A673 (cell line): ENCODE measurements around the gene MAFF. TPM values are rescaled to one million over a fixed set of nuclear protein-coding genes. Genes with fewer than 3 reads are reported as not detected.

Source experiments
- BruUV-seq: library from RNA; stranded (reverse); fragments of 400-500 nt; replicated peaks from 2 replicates; lab custom pipeline; 2021; lab: Mats Ljungman, UMichigan
- CTCF ChIA-PET: fragments of 300-600 bp; sonication (Branson Sonifier 250); formaldehyde crosslinking; loops from one replicate; lab custom pipeline; 2022; ENCODE audit warnings: antibody characterized with exemption; lab: Charles Lee
- POLR2A ChIA-PET: fragments of 300-600 bp; sonication (Branson Sonifier 250); formaldehyde crosslinking; loops from one replicate; lab custom pipeline; 2022; ENCODE audit warnings: antibody characterized with exemption; ENCODE audit not compliant: low non-redundant PET; lab: Charles Lee
- DNase-seq: peaks from one replicate; pipeline ENCODE4 v3.0.0-alpha.2; 2015; ENCODE audit warnings: low spot score
- H3K27ac ChIP-seq: fragments of 200-600 bp; sonication (generic); 2 replicates; pipeline ENCODE4 v1.5.1; 2016; ENCODE audit warnings: mixed run types, low read depth, mild to moderate bottlenecking, mixed read lengths, antibody characterized with exemption, low read length; ENCODE audit not compliant: poor library complexity, severe bottlenecking
- H3K27me3 ChIP-seq: fragments of 200-600 bp; sonication (generic); replicated peaks from 2 replicates; pipeline ENCODE4 v1.6.1; 2017; ENCODE audit warnings: mixed run types, low read depth, mild to moderate bottlenecking, mixed read lengths, antibody characterized with exemption, low read length; ENCODE audit not compliant: insufficient read depth, poor library complexity
- H3K36me3 ChIP-seq: fragments of 200-600 bp; sonication (generic); 2 replicates; pipeline ENCODE4 v1.6.1; 2016; ENCODE audit warnings: mixed run types, mild to moderate bottlenecking, mixed read lengths, antibody characterized with exemption, low read length; ENCODE audit not compliant: insufficient read depth, poor library complexity, severe bottlenecking
- H3K4me1 ChIP-seq: fragments of 200-600 bp; sonication (generic); 2 replicates; pipeline ENCODE4 v1.6.1; 2017; ENCODE audit warnings: mixed run types, mild to moderate bottlenecking, mixed read lengths, antibody characterized with exemption, low read length; ENCODE audit not compliant: insufficient read depth, poor library complexity, severe bottlenecking
- H3K4me3 ChIP-seq: fragments of 200-600 bp; sonication (generic); 2 replicates; pipeline ENCODE4 v1.5.1; 2016; ENCODE audit warnings: low read depth, mixed run types, mild to moderate bottlenecking, mixed read lengths, low read length; ENCODE audit not compliant: poor library complexity, severe bottlenecking
- H3K9me3 ChIP-seq: fragments of 200-600 bp; sonication (generic); 2 replicates; pipeline ENCODE4 v1.6.1; 2016; ENCODE audit warnings: mixed run types, low read depth, mild to moderate bottlenecking, mixed read lengths, antibody characterized with exemption, low read length; ENCODE audit not compliant: poor library complexity, severe bottlenecking
- CTCF ChIP-seq: fragments of 300-800, 200-600 bp; sonication (generic); conservative IDR thresholded peaks from 2 replicates; pipeline ENCODE4 v1.5.1; 2017; ENCODE audit warnings: low read depth, mild to moderate bottlenecking, antibody characterized with exemption, low read length, moderate library complexity, mixed read lengths
- EZH2 ChIP-seq: fragments of 200-600 bp; sonication (generic); IDR thresholded peaks from 2 replicates; pipeline ENCODE4 v1.6.1; 2017; ENCODE audit warnings: borderline replicate concordance, low read depth, mild to moderate bottlenecking, mixed read lengths, antibody characterized with exemption, low read length; ENCODE audit not compliant: poor library complexity, severe bottlenecking
- intact Hi-C: fragments of 100-400 bp; cut with micrococcal nuclease; formaldehyde crosslinking; loops from one replicate; pipeline ENCODE4 v1.10.0; 2022; ENCODE audit not compliant: unreplicated experiment
- total RNA-seq: library from RNA; stranded (reverse); gene quantifications from 2 replicates; pipeline ENCODE4 v1.2.3, GENCODE V29; 2021

Gene MAFF
- total RNA-seq, 1 experiment from 2014 or later = 6.3 TPM

GRCh38 chr22:38172832-38173640 is 28.8 kb upstream of the MAFF start:
- no peaks in the 10 kb centered on the region for H3K4me1 ChIP-seq
- no peaks in the 10 kb centered on the region for H3K27me3 ChIP-seq
- no peak overlapping the region for H3K4me3 ChIP-seq
- CTCF ChIA-PET = no interaction called here
- POLR2A ChIA-PET = no interaction called here
- H3K9me3 ChIP-seq = no peaks in the 10 kb centered on the region
- H3K36me3 ChIP-seq = peaks cover 2% of the 10 kb centered on the region
- TF ChIP-seq EZH2 (no peak), CTCF (no peak)
- intact Hi-C loops = no loop called here
- DNase-seq = no peak
- no TSS peak for BruUV-seq
- no peak overlapping the region for H3K27ac ChIP-seq

DNA sequence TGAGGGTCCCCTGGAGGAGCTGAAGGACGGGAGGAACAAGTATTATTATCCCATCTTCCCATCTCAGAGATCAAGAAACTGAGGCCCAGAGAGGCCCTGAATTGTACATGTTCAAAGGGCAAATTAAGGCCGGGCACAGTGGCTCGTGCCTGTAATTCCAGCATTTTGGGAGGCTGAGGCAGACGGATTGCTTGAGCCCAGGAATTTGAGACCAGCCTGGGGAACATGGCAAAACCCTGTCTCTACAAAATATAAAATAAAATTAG is 28.2 kb upstream of the MAFF start:
- no peak for DNase-seq
- no TSS peak for BruUV-seq
- Histone ChIP-seq H3K27ac (no peak overlapping the region), H3K4me1 (no peaks in the 10 kb centered on the region), H3K4me3 (no peak overlapping the region), H3K36me3 (no peaks in the 10 kb centered on the region), H3K9me3 (no peaks in the 10 kb centered on the region), H3K27me3 (no peaks in the 10 kb centered on the region)
- intact Hi-C loops = no loop called here
- POLR2A ChIA-PET = no interaction called here
- CTCF ChIA-PET = no interaction called here
- TF ChIP-seq EZH2 (no peak), CTCF (no peak)

DNA sequence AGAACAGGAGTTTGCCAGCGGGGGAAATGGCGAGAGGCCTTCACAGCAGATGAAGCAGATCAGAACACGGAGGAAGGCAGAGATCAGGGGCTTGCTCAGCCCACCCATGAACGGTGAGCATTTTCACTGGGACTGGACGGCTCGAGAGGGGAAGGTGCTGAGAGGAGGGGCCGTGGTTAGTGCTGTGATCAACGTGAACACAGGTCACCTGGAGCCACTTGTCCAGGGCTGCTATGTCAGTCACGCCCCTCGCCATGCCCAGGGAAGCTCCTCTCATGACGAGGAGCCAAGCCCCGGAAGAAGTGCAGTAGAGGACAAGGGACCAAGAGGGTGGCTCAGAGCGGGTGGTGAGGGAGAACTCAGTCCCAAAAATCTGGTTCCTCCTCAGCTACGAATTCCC is 27.2 kb upstream of the MAFF start:
- no peaks in the 10 kb centered on the region for H3K9me3 ChIP-seq
- POLR2A ChIA-PET = no interaction called here
- intact Hi-C loops = no loop called here
- no peak for TF ChIP-seq CTCF
- no peak for TF ChIP-seq EZH2
- H3K27me3 ChIP-seq = no peaks in the 10 kb centered on the region
- H3K4me1 ChIP-seq = peaks cover 5% of the 10 kb centered on the region
- H3K36me3 ChIP-seq = no peaks in the 10 kb centered on the region
- CTCF ChIA-PET = no interaction called here
- no peak overlapping the region for H3K4me3 ChIP-seq
- no TSS peak for BruUV-seq
- no peak for DNase-seq
- no peak overlapping the region for H3K27ac ChIP-seq
